Smooth muscle cell of the brain vasculature (primary cell): ENCODE data around the gene AGTPBP1.

Source experiments
- DNase-seq: peaks from one replicate; pipeline ENCODE4 v3.0.0-alpha.2; 2012; ENCODE audit warnings: low read depth, low spot score

The AGTPBP1 gene

GRCh38 chr9:85543196-85543595 is 198.6 kb downstream of the AGTPBP1 start:
- no peak for DNase-seq

GRCh38 chr9:85541876-85542275 is 199.9 kb downstream of the AGTPBP1 start:
- no peak for DNase-seq

- no peak for DNase-seq
Observed at GRCh38 chr9:85536514-85536913, 205.2 kb downstream of the AGTPBP1 start.

DNA sequence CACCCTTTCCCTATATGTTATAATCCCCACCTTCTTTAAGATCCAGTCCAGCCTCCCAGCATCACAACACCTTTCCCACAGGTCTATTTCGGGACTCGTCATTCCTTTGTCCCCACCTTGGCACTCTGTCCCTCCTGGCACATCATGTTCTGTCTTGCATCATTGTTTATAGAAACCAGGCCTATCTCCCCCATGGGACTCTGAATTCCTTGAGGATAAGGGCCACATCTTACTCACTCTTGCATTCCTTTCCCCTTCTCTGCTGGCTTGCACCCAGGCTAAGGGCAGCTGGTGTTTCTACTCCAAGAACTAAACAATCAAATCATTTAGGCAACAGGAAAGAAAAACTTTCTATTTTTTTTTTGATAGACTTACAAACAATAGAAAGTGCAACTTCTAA is 205.7 kb downstream of the AGTPBP1 start:
- no peak for DNase-seq

- DNase-seq: no peak
Observed at GRCh38 chr9:85534340-85534739, 207.4 kb downstream of the AGTPBP1 start.

- no peak for DNase-seq
Observed at GRCh38 chr9:85533538-85533937, 208.2 kb downstream of the AGTPBP1 start.

DNA sequence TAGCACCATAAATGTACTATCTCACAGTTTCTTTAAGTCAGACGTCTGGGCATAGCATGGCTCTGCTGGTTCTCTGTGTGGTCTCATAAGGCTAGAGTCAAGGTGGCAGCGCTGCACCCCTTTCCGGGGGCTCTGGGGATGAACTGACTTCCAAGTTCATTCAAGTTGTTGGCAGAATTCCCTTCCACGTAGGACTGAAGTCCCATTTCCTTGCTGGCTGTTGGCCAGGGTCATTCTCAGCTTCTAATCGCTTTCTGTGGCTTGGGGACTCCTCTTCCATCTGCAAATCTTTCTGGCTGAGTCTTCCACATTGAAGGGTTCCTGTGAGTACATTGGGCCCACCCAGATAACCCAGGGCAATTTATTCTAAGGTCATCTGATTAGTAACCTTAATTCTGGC is 211.0 kb downstream of the AGTPBP1 start:
- no peak for DNase-seq

- DNase-seq: no peak
Observed at GRCh38 chr9:85528607-85529006, 213.1 kb downstream of the AGTPBP1 start.

DNA sequence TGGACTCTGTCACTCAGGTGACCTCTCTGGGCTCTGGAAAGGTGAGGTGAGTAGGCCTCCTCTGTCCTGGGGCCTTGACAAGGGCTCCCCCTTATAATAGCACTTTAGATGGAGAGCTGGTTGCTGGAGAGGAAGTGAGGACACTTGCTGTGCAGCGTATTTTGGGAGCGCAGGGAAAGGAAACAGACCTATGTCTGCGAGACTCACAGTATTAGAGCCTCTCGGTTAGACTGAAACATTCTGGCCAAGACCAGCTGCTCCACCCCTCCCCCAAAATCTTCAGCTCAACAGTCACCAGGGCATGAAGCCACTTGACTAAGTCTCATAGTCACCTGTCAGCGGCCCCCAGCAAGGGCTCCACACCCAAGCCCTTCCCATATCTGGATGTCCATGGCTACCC is 213.6 kb downstream of the AGTPBP1 start:
- no peak for DNase-seq

- no peak for DNase-seq
Observed at GRCh38 chr9:85527331-85528020, 214.3 kb downstream of the AGTPBP1 start.

DNA sequence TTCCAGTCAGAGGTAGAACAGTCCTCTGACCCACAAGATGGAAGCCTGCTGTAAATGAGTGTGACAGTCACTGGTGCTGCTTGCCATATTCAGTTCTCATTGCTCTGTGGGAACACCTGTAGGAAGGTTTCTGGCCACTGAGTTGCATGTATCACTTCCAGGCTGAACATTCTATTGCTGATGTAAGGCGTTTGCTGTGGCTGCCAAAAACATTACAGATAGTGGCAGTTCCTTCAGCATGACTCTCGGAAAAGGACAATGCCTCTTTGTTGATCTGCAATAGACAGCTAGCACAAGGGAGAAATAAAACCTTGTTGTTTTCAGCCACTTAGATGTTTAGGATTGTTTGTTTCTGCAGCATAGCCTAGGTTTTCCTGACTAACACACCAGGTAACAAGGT is 217.2 kb downstream of the AGTPBP1 start:
- no peak for DNase-seq

GRCh38 chr9:85523202-85523601 is 218.6 kb downstream of the AGTPBP1 start:
- no peak for DNase-seq

GRCh38 chr9:85522459-85523092 is 219.2 kb downstream of the AGTPBP1 start:
- no peak for DNase-seq

DNA sequence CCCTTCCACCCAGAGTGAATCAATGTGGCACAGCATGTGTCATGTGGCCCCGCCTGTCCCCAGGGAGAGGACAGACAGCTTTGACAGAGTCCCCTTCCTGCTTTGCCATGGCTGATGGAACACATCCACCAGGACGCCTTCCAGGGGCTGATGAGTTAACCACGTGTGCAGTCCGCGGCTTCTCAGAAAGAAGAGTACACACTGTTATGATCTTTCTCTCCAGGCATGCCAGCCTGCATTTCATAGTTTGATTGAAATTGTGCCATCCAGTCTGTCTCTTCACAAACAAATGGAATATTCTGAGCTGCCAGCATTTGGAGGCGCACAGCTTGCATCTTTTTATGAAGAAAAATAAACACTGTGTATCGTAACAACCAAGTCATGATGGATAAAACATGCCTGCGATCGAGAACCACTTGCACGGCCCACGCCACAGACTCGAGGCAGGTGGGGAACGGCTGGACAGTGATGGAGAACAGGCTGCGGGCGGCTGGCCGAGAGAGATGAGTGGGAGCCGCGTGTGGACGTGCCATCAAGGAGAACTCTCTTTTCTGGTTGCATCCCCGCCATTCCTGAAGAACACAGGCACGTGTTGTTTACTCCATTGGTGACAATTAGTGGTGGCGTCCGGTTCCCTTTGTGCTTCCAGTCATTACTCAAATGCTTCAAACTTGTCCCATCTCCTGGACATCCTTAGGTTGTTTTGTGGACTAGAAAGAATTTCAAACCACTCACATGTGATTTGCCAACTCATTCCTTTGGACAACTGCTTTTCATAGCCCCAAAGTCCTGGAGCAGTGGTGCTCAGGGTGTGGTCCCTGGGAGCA is 220.2 kb downstream of the AGTPBP1 start:
- no peak for DNase-seq

GRCh38 chr9:85516976-85517637 is 224.6 kb downstream of the AGTPBP1 start:
- no peak for DNase-seq

DNA sequence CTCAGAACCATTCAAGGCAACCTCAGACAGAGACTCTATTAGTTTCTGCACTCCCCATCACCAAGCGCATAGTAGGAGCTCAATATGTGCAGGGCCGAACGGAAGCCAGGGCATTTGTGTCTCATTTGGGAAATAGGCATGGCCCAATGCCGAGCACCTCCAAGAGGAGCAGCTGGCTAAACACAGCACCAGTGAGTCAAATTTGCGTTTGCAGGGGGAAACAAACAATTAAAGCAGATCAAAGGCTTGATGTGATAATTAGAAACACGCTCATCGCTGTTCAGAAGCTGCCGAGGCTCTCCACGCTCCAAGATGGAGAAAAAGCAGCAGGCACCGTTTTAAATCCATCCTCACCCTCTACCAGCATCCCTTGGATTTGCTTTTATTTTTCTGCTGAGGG is 225.3 kb downstream of the AGTPBP1 start:
- no peak for DNase-seq

GRCh38 chr9:85515021-85515420 is 226.7 kb downstream of the AGTPBP1 start:
- DNase-seq: no peak

DNA sequence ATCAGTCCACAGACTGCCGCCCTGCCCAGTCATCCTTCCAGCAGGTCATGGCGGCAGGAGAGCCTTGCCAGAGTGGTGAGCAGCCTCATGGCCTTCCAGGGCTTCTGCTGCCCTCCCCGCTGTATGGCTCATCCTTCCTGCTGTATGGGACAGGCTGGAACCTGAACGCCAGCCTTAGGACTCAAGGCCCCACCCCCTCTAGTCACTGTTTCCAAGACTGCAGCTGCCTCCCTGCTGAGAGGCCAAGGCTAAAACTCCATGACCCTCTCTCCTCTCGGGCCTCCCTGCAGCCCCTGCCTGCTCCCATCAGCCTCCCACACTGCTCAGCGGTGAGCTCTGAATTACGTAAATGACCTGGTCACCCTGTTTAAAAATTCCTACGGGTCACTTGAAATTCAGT is 227.5 kb downstream of the AGTPBP1 start:
- DNase-seq: no peak

- no peak for DNase-seq
Observed at GRCh38 chr9:85511746-85512145, 230.0 kb downstream of the AGTPBP1 start.

GRCh38 chr9:85510830-85511504 is 230.8 kb downstream of the AGTPBP1 start:
- DNase-seq: no peak

DNA sequence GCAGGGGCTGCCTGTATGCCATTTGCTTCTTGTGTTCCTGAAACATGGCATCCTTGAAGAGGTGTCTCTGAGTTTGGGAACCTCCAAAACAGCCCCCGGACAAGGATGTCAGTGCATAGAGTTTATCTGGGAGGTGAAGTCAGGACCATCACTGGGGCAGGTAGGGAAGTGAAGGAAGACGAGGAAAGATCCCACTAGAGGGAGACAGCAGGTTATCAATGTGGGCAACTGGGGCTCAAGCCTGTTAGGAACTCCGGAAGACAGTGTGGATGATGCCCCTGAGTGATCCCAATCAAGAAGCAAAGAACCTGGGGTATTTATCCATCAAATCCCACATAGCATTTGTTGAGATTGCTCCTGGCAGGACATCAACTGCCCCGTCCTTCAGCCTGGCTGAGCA is 233.1 kb downstream of the AGTPBP1 start:
- no peak for DNase-seq

DNA sequence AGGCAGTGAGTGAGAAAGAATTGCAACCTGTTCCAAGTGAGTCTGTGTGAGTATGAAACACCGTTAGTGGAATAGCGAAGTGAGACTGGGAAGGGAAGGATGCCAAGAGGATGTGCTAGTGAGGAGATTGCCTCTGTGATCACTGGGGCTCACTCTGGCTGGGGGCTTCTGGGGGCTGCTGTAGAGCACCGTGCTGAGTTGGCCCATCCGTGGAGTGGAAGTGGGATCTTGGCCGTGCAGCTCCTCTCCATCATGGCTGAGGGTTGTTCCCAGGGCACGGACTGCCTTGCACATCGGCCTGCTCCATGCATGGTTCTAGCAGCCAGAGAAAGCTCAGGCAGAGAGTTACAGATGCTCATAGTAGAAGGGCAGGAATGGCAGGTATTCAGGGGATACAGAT is 236.1 kb downstream of the AGTPBP1 start:
- no peak for DNase-seq
